Adrenal gland (tissue), 5 donors: ENCODE results near the gene IRS2.

ENCODE experiments used
- POLR2A ChIP-seq, 2 donors: fragments of 450-650 bp; IDR thresholded peaks; one replicate each; pipeline ENCODE4 v1.6.1; 2017; ENCODE audit warnings: antibody characterized with exemption in 2 of 2, mild to moderate bottlenecking in 2 of 2, moderate library complexity in 1 of 2
- TF ChIP-seq, protein P1 (sequence below), 6 experiments: fragments of 450-650 bp in 4 of 6; fragments of 200-600 bp in 2 of 6; sonication (generic) in 1 of 6; IDR thresholded peaks; 1 replicate in 5 of 6; 2 replicates in 1 of 6; pipeline versions ENCODE4 v1.5.1 to v1.8.0; 2016 to 2021; ENCODE audit warnings: antibody characterized with exemption in 6 of 6, mild to moderate bottlenecking in 2 of 6, moderate library complexity in 1 of 6
- donor health status: DM: no; HTN: no; CAD: no.

GRCh38 chr13:109783815-109784589 lies 2.4 kb downstream of the IRS2 start:
- TF ChIP-seq, protein P1, sequence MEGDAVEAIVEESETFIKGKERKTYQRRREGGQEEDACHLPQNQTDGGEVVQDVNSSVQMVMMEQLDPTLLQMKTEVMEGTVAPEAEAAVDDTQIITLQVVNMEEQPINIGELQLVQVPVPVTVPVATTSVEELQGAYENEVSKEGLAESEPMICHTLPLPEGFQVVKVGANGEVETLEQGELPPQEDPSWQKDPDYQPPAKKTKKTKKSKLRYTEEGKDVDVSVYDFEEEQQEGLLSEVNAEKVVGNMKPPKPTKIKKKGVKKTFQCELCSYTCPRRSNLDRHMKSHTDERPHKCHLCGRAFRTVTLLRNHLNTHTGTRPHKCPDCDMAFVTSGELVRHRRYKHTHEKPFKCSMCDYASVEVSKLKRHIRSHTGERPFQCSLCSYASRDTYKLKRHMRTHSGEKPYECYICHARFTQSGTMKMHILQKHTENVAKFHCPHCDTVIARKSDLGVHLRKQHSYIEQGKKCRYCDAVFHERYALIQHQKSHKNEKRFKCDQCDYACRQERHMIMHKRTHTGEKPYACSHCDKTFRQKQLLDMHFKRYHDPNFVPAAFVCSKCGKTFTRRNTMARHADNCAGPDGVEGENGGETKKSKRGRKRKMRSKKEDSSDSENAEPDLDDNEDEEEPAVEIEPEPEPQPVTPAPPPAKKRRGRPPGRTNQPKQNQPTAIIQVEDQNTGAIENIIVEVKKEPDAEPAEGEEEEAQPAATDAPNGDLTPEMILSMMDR (IDR thresholded peaks at IDR 0.05) = no peak
- no peak for TF ChIP-seq POLR2A (IDR thresholded peaks at IDR 0.05)
